Lower lobe of right lung (tissue), 2 donors: ENCODE results near the gene CLPTM1L. TPM values are rescaled to one million over a fixed set of nuclear protein-coding genes. Genes with fewer than 3 reads are reported as not detected.
"Not testable (repeated sequence)": the region's sequence is repeated elsewhere in the genome, so short reads cannot be mapped to it uniquely, and the experiment has no call there.

Source experiments
- ATAC-seq, 2 donors: fragments of 200-7000 bp; cut with Tn5 transposase; one replicate each; pipeline ENCODE4 v1.9.1; 2020 to 2022; ENCODE audit warnings: mild to moderate bottlenecking in 2 of 2, moderate library complexity in 2 of 2
- DNase-seq: peaks from one replicate; pipeline ENCODE4 v3.0.0-alpha.2; 2020
- H3K27ac ChIP-seq: fragments of 200-600 bp; one replicate; pipeline ENCODE4 v1.8.0; 2022
- H3K27me3 ChIP-seq: fragments of 200-600 bp; one replicate; pipeline ENCODE4 v1.8.0; 2022; ENCODE audit warnings: low read depth
- H3K36me3 ChIP-seq: fragments of 200-600 bp; one replicate; pipeline ENCODE4 v1.8.0; 2022; ENCODE audit warnings: mild to moderate bottlenecking
- H3K4me1 ChIP-seq: fragments of 200-600 bp; one replicate; pipeline ENCODE4 v1.8.0; 2022
- H3K4me3 ChIP-seq: fragments of 200-600 bp; one replicate; pipeline ENCODE4 v1.8.0; 2022; ENCODE audit warnings: mild to moderate bottlenecking
- H3K9me3 ChIP-seq: fragments of 200-600 bp; one replicate; pipeline ENCODE4 v1.8.0; 2022
- CTCF ChIP-seq: fragments of 200-600 bp; IDR thresholded peaks from one replicate; pipeline ENCODE4 v1.8.0; 2022; ENCODE audit warnings: antibody characterized with exemption, mild to moderate bottlenecking
- intact Hi-C: fragments of 100-400 bp; cut with DNase I; formaldehyde crosslinking; loops from one replicate; pipeline ENCODE4 v1.11.0; 2022
- total RNA-seq: library from RNA; stranded (reverse); fragmentation: NEBNext Ultra II Directional; extraction: Animal tissue kit (Norgen Biotek cat#: 25700); gene quantifications from one replicate; pipeline ENCODE4 v1.2.1, GENCODE V29; 2021
- donor health status: DM: no; HTN: yes; CAD: no; lungs with severe emphysema.

CLPTM1L gene
- total RNA-seq, 1 donor from 2014 or later, result 135 TPM

- intact Hi-C loops, result no loop called here
- TF ChIP-seq CTCF, result no peak
- no peak overlapping the region for H3K27ac ChIP-seq
- H3K4me1 ChIP-seq, result no peaks in the 10 kb centered on the region
- no peaks in the 10 kb centered on the region for H3K9me3 ChIP-seq
- H3K4me3 ChIP-seq, result no peak overlapping the region
- peaks cover 46% of the 10 kb centered on the region for H3K27me3 ChIP-seq
- ATAC-seq (no peak), DNase-seq (no peak)
- no peaks in the 10 kb centered on the region for H3K36me3 ChIP-seq
These were observed 52.8 kb downstream of the CLPTM1L start for GRCh38 chr5:1292139-1292538.

- Histone ChIP-seq H3K4me3 (no peak overlapping the region), H3K4me1 (no peaks in the 10 kb centered on the region)
These were observed 53.3 kb downstream of the CLPTM1L start for GRCh38 chr5:1291611-1292080.

GRCh38 chr5:1290956-1291355 lies 53.9 kb downstream of the CLPTM1L start:
- H3K4me3 ChIP-seq, H3K4me1 ChIP-seq, DNase-seq, H3K27ac ChIP-seq, ATAC-seq, H3K36me3 ChIP-seq, H3K9me3 ChIP-seq, intact Hi-C loops: not testable (repeated sequence)
- H3K27me3 ChIP-seq, result peaks cover 40% of the 10 kb centered on the region

More at GRCh38 chr5:1291611-1292080, 53.3 kb downstream of the CLPTM1L start:
- intact Hi-C loops, result no loop called here
- DNase-seq (no peak), ATAC-seq (no peak)
- Histone ChIP-seq H3K27ac (no peak overlapping the region), H3K27me3 (peaks cover 46% of the 10 kb centered on the region), H3K36me3 (no peaks in the 10 kb centered on the region), H3K9me3 (no peaks in the 10 kb centered on the region)
- no peak for TF ChIP-seq CTCF

GRCh38 chr5:1289559-1289958 lies 55.3 kb downstream of the CLPTM1L start:
- H3K4me3 ChIP-seq, DNase-seq, intact Hi-C loops, ATAC-seq, H3K36me3 ChIP-seq, H3K9me3 ChIP-seq, H3K27ac ChIP-seq, H3K4me1 ChIP-seq: not testable (repeated sequence)
- H3K27me3 ChIP-seq, result peaks cover 26% of the 10 kb centered on the region

GRCh38 chr5:1288439-1289335 lies 56.2 kb downstream of the CLPTM1L start:
- intact Hi-C loops, result no loop called here
- Histone ChIP-seq H3K27ac (no peak overlapping the region), H3K27me3 (peaks cover 17% of the 10 kb centered on the region), H3K36me3 (no peaks in the 10 kb centered on the region), H3K9me3 (no peaks in the 10 kb centered on the region), H3K4me1 (no peaks in the 10 kb centered on the region), H3K4me3 (no peak overlapping the region)
- TF ChIP-seq CTCF, result no peak
- DNase-seq (no peak), ATAC-seq (no peak)

GRCh38 chr5:1285883-1286291 lies 59.0 kb downstream of the CLPTM1L start:
- no peaks in the 10 kb centered on the region for H3K9me3 ChIP-seq
- no peaks in the 10 kb centered on the region for H3K4me1 ChIP-seq
- intact Hi-C loops, result no loop called here
- TF ChIP-seq CTCF, result no peak
- no peak for DNase-seq
- no peak overlapping the region for H3K27ac ChIP-seq
- H3K27me3 ChIP-seq, result no peaks in the 10 kb centered on the region
- H3K36me3 ChIP-seq, result no peaks in the 10 kb centered on the region
- no peak overlapping the region for H3K4me3 ChIP-seq
- ATAC-seq, result no peak
